Fibroblast of lung (primary cell): ENCODE data around the gene STAT5A.

Experiments used
- EZH2 ChIP-seq: IDR thresholded peaks from 2 replicates; pipeline ENCODE4 v1.5.1; 2012; ENCODE audit warnings: low read length, control low read depth, mild to moderate bottlenecking; ENCODE audit errors: missing control alignments
- TF ChIP-seq, protein P1 (sequence below), 2 donors: IDR thresholded peaks in 1 of 2; conservative IDR thresholded peaks in 1 of 2; 1 replicate in 1 of 2; 2 replicates in 1 of 2; pipeline ENCODE4 v1.5.1; 2011 to 2012; ENCODE audit warnings: low read length in 2 of 2, control low read depth in 1 of 2, inconsistent platforms in 1 of 2, low read depth in 1 of 2, mild to moderate bottlenecking in 1 of 2

DNA sequence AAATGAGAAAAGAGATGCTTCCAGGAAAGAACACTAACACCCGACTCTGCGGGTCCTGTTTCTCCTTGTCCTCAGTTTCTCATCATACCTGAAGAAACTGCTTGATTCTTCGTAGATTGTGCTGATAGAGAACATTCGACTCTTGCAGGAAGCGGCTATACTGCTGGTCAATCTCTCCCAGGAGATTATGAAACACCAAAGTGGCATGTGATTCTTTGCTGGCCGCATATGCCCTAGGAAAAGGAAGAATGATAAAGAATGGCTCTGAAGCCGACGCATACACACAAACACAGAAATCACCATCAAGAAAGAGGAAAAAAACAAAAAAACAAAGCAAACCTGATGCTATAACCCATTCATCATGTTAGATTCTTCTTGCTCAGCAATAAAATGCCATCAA lies 58.2 kb downstream of the STAT5A start:
- TF ChIP-seq, protein P1, sequence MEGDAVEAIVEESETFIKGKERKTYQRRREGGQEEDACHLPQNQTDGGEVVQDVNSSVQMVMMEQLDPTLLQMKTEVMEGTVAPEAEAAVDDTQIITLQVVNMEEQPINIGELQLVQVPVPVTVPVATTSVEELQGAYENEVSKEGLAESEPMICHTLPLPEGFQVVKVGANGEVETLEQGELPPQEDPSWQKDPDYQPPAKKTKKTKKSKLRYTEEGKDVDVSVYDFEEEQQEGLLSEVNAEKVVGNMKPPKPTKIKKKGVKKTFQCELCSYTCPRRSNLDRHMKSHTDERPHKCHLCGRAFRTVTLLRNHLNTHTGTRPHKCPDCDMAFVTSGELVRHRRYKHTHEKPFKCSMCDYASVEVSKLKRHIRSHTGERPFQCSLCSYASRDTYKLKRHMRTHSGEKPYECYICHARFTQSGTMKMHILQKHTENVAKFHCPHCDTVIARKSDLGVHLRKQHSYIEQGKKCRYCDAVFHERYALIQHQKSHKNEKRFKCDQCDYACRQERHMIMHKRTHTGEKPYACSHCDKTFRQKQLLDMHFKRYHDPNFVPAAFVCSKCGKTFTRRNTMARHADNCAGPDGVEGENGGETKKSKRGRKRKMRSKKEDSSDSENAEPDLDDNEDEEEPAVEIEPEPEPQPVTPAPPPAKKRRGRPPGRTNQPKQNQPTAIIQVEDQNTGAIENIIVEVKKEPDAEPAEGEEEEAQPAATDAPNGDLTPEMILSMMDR (conservative IDR thresholded peaks at IDR 0.05 in 1 of 2, IDR thresholded peaks at IDR 0.05 in 1 of 2; ENCODE audit: low read depth in 1 of 2, low read length in 2 of 2), result no peak
- no peak for TF ChIP-seq EZH2
